ENCODE results near the gene CTNNBIP1.

CTNNBIP1 gene

DNA sequence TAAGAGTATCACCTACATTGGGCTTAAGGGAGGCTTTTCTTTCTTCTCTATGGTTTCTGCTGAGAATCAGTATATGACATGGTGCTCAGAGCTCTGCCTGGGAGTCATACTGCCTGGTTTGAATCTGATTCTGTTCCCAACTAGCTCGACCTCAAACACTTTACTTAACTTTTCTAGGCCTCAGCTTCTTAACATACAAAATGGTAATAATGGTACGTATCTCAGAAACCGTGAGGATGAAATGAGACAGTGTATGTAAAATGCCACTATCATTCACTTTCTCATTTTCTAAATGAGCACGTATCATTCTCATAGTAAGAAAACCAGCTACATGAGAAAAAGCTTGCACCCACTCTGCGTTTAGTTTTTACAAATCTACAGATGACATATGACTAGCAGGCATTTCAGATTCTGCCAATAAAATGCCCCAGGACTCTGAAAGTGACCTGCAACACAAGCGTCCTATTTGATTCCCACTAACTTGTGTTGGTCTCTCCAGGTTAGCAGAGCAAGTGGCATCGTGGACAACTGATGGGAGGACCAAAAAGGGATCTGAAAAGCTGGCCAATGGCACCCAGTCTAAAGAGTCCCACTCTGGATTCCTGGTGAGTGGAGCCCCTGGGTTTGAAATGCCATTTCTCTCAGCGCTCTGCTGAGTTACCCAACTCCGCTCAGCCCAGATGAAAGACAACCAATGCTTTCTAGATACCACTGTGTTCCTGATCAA lies 6.1 kb downstream of the CTNNBIP1 start:
- DNase-seq, result no peak

DNA sequence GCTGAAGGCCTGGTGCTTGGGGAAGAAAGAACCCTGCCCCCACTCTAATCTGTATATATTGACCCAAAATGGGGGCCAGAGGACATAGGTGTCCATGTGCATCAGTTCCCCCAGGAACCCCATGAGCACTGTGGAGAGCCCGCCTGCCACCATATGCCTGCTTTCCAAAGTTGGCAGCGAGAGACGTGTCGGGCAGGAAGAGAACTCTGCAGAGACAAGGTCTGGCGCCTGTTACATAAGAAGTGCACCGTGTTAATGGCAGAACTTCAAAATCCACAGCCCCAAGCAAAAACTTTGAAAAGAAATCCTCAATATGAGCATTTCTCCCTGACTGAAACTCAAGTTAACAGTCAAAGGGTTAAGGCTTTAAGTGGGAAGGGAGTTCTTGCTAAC lies 8.0 kb downstream of the CTNNBIP1 start:
- DNase-seq, result no peak

DNA sequence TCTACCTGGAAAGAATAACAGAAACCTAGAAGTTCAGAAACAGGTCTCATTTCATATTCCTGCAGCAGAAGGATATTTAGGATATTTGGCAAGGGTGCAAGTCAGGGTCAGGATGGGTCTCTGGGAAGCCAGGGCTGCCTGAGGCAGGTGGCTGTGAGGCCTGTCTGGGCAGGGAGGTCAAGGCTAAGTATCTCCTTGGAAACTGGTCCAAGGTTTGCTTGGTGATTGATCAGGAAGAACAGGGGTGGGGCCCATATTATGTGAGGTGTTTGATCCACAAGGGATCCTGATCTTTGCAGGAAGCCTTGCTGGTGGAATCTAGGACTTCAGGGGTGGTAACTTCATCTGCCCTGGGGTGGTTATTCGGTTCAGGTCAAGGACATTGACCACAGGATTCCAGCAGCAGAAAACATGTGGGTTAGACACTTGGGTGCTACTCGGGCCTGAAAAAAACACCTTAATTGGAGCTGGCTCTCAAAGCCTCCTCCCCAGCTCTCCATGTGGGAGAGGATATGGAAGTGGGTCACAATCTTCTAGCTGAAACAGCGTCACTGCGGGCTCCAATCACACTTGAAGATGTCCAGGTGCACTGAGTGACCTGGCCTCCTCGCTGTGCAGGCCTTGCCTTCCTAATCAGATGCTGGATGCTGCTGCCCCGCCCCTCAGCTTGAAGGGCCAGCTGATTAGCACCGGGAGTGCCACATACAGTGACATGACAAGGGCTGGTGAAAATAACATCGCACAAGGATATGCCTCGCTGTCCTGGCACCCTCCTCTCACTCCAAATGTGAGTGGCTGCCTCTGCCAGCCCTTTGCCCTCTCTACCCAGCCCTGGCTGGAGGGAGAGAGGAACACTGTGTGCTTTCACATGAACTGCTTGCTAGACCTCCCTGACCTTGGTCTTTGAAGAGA lies 8.7 kb downstream of the CTNNBIP1 start:
- no peak for DNase-seq

DNA sequence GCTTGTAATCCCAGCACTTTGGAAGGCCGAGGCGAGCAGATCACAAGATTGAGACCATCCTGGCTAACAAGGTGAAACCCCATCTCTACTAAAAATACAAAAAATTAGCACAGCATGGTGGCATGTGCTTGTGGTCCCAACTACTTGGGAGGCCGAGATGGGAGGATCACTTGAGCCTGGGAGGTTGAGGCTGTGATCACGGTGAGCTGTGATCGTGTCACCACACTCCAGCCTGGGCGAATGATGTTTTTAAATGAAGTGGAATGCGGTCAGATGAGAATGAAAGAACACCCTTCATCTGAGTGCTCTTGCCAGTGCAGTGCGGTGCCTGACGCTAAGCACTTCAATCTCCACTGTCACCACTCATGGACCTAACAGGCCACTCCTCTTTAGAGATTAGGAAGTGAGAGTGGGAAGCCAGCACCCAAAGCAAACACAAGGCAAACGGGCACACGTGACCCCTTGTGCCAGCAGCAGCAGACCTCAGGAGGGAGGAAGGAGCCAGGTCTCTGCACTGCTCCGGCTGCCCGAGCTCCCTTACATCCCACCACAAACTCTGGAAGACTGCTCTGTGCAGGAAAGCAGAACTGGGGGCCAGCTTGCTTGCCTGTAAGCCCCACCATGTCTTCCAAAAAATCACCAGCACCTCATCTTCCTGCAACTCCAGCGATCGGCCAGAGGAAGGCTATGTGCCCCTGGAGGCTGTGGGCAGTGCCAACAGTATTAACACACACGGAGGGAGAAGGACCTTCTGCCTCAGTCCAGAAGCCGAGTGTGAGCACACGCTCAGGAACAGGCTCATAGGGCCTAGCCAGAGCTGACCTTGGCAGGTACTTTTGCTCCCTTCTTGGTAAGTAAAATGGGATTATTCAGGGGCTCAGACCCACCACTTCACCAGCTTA lies 9.7 kb downstream of the CTNNBIP1 start:
- DNase-seq, result no peak

DNA sequence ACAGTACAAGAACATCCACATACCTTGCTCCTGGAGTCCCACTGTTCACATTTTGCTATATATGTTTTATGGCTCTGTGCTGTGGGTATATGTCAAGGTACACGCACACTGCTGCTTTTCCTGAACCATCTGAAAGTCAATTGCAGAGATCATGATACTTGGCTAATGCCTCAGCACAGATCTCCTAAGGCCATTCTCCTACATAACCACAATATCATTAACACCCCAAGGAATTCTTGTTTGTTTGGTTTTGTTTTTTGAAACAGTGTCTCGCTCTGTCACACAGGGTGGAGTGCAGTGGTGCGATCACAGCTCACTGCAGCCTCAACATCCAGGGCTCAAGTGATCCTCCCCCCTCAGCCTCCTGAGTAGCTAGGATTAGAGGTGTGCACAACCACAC lies 16.0 kb downstream of the CTNNBIP1 start:
- DNase-seq, result no peak

DNA sequence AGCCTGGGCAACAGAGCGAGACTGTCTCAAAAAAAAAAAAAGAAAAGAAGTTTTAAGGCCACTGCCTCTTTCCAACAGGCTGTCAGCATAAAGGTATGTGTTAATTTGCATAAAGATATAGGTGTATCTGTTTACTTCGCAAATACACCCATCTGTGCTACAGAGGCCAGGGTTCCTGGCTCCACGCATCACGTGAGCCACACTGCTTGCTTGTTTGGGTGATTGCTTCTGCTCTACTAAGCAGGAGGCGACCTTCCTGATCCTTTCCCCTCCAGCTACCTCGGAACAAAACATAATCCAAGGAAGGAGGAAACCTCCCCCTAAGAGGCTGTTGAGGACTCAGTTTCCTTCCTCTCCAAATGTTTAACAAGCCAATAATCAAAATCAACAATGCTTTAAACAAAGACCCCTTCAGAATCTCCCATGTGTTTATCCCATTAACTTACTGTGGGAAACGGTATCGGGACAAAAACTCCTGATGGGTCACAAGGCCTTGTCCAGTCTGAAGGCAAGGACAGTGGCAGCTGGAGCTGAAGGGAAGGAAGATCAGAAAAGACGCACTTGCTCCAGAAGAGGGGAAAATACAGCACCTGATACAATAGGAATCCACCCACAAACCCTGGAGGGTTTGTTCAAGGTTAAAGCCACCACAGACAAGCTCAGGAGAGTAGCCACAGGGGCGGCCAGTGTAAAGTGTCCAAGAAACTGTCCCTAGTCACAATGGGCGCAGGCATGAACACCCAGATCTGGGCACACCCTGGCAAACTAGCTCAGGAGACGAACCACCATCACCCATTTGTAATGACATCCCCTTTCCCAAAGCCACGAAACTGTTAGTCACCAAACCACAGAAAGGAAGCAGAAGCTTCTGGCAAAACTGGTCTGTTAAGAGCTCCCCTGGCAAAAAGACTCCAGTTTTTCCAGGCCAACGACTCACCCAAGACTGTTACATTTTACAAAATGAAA lies 17.2 kb downstream of the CTNNBIP1 start:
- no peak for DNase-seq

DNA sequence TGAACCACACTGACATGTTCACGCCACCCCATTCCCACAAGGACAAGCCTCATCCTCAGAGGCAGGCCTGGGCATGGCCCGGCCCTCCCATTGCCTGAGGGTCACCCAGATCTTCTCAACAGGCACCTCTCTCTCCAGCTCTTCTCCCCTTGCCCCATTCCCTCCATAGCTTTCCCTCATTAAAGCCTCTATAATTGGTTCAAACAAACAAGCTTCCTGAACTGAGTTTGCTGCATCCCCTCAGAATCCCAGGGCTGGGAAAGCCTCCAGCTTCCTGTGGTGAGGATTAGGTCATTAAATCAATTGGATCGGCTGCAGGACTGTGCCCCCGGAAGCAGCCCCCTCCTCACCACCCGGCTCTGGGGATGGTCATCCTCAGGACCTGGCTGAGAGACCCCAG lies 18.9 kb downstream of the CTNNBIP1 start:
- DNase-seq, result no peak

DNA sequence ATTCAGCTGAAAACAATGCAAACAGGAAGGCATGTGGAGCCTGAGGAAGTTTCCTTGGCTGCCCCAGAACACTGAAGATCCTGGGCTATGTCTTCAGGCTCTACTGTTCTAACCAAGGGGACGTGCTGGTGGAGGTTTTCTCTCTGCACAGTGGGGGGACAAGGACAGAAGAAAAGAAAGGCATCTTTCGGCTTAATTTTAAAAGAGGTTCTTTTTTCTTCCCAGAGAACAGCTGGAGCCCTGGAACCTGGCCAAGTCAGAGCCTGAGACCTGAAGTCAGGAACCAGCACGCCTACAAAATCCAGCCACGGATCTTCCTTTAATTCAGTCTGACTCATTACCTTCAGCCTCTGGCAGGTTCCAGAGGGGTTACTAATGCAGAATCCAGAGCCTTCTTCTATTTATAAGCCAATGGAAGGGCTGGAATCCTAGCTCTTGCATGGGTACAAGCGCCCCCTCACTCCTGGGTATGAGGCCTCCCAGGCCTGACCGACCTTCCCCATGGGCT lies 19.8 kb downstream of the CTNNBIP1 start:
- DNase-seq, result no peak

DNA sequence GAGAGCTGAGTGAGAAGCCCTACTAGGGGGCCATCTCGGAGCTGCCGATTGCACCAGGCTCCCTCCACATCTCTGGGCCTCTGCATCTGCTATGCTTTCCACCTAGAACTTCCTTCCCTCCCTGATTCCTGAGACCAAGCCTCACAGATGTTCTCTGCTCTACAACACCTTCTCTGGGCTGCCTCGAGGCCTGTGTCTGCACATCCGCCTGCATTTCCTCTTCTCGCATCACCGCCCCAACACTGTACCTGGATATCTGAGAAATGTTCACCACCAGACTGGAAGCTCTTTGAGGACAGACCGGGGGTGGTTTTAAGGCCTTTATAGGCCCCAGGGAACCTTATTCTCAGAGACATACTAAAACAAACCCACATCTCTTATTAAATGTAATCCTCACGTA lies 20.7 kb downstream of the CTNNBIP1 start:
- DNase-seq, result no peak

DNA sequence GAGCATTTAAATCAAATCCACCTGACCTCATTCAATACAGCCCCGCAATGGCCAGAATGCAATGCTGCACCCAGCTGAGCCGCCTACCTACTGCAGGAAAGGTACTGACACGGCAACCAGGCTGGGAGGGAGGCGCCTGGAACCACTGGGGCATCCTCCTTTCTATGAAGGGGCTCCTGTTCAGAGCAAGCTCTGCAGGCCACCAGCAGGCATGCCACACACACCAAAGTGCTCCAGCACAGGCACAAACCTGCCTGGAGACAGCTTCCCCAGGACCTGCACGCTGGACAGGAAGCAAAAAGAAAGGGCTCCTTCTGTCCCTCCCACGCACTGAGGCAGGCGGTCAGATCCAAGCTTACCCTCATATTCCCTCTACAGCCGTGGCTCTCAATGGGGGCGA lies 21.2 kb downstream of the CTNNBIP1 start:
- no peak for DNase-seq

DNA sequence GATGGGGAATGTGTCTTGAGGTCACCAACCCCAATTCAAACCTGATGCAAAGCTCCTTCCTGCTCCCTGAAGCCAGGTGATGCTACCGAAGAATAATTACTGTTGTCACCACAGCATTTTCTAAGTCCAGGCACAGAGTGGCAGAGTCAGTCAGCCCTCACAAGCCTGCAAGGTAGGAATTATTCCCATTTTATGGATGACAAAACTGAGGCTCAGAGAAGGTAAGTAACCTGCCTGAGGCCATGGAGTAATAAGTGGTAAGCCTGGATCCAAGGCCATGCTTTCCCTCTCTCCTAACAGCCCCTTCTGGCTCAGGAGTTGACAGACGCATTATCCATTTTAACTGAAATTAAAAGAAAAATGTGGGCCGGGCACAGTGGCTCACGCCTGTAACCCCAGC lies 23.0 kb downstream of the CTNNBIP1 start:
- no peak for DNase-seq

DNA sequence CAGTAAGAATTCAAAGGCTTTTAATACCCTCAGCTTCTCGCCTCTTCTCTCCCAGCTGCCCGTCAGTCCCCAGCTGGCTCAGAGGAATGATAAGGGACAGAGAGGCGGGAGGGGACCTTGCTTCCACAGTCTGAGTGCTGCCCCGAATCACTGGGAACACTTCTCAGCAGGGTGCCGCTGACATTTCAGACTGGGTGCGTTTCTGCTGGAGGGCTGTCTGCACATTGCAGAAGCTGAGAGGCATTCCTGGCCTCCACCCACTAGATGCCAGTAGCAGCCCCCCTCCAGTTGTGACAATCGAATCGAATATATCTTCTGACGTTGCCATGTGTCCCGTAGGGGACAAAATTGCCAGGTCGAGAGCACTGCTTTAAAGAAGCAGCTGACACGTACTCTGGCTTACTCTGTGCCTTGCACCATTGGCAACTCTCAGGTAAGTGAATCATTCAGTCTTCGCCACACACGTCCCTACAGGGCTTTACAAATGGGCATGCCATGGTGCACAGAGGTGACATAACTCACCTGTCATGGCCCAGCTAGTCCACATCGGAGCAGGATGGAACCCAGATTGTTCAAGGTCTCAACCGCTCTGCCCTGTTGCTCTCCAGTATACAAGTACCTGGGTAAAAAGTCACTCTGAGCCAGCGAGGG lies 23.9 kb downstream of the CTNNBIP1 start:
- DNase-seq, result no peak

DNA sequence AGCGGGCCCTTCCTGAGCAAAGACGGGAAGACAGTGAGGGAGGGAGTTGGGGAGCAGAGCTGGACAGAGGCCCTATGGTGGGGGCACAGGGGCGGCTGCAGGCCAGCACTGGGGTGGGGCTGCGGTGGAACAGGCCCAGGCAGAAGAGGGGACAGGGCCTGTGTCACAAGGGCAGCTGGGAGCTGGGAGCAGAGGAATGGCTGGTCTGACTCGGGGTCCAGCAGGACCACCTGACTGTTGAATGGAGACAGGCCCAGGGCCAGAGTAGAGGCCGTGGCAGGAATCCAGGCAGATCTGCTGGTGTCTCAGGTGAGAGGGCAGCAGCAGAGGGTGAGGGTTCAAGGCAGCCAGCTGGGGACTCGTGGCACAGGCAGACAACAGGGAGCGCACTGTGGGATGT lies 25.3 kb downstream of the CTNNBIP1 start:
- no peak for DNase-seq

DNA sequence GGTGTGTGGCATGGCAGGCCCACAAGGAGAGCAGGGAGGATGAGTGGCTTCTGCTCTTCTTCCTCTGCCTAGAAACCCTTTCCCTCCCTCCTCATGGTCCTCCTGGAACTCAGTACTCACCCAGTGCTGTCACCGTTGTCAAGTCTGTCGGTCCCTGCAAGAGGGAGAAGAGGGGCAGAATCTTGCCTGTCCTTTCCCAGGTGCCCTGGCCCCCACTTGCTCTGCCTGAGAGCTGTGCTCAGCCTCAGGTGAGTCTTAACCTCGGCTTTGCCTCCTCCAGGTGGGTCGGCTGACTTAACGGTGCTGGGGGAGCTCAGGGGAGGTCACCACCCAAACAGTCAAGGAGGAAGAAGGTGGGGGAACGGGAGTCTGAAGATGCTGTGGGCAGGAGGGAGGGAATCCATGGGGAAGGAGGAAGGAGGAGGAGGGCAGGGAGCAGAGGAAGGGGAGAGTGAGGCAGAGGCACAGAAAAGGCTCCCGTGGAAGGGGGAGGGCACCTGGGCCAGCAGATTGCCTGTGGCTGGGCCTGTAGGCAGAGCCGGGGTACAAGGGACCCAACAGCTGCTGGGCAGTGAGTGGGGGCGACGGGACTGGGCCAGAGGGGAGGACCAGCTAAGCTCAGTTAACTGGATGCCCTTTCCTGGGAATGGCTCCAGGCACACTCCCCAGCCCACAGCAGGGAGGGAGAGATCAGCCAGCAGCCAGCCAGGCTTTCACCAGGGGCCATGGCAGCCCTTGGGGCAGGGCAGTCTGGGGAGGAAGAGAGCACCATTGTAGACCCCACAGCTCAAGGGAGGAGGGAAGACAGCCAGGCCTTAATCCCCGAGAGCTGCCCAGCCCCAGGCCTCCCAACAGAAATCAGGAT lies 26.3 kb downstream of the CTNNBIP1 start:
- DNase-seq, result no peak

DNA sequence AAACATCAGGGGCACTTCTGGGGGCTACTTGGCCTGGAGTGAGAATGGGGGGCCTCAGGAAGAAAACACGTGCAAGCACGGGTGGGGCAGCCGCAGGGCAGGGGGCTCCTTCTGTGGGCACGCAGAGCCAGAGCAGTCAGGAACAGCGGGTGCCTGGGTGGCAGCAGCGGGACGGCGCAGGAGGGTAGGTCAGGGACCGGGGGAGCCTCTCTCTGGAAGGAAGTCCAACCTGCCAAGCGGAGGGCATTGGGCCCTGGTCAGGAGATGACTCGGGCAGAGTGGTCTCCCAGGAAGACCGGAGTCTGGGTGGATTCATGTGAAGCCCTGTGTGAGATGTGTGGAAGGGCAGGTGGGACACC lies 27.1 kb downstream of the CTNNBIP1 start:
- DNase-seq, result no peak

DNA sequence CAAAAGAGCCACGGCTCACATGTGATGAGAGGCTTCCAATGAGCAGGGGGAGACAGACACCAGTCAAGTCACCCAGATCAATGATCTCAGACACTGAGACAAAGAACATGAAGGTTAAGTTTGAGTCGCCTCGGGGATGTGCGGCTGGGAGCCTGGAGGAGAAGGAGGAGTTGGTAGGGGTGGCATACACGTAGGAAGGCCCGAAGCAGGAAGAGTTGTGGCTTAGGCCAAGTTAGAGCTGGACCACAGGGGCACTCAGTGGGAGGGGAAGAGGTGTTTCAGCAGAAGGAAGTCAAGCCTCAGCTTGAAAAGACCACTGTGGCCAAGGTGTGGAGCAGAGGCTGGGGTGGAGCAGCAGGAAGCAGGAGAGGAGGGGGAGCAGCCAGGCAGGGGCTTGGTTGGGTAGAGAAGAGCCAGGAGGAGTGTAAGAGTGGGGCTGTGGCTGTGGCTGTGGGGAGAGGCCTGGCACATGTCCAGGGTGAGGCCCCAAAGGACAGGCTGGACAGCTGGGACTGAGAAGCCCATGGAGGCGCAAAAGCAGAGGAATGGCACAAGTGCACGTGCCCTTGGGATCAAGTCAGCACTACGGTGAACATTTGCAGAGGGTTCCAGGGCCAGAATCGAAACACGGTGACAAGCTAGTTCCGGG lies 27.6 kb downstream of the CTNNBIP1 start:
- no peak for DNase-seq

DNA sequence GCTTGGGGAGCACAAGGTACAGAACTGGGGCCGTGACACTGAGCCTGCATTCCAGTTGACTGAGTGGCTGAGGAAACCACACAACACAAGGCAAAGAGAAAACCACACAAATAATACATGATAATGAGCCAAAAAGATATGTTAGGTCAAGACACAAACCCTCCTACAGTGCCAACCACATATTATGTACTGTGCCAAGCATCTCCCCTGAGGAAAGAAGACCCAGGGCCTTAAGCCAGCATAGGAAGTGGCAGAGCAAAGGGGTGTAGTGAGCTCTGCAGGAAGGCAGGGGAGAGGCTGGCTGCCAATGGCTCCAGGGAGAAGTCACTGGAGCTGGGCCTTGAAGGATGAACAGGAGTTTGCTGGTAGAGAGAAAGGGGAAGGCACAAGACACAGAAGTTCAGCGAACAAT lies 28.2 kb downstream of the CTNNBIP1 start:
- no peak for DNase-seq

DNA sequence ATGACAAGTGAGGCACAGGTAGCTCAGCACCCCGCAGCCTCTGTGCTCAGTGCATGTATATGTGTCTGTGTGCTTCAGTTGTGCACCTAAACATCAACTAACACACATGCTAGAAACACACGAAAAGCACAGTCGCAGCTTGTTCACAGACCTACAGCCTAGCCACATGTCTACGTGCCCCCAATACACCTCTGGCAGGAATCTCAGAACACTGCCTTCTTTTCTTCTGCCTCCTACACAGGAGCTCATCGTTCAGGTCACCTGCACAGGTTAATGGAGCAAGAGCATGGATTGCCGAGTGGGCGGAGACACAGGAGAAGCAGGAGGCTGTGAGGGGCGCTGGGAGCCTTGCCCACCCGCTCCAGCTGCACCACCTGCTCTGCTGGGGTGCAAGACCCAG lies 31.7 kb downstream of the CTNNBIP1 start:
- DNase-seq, result no peak

DNA sequence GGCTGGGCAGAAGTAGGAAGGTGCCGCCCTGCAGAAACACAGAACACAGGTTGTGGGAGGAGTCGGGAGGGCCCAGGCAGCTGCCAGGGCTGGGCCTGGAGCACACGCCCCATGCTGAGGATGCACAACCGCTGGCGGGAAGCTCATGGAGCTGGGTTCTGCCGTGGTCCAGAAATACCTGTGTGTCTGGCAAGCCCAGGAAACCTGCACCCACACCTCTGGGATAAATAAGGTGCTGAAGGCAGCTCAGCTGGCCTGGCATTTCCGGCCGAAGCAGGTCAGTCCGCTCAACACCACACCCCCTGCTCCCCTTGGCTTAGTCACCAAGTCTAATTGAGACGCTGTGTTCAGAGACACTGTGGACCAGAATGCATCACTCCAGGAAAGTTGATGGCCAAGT lies 32.1 kb downstream of the CTNNBIP1 start:
- no peak for DNase-seq

DNA sequence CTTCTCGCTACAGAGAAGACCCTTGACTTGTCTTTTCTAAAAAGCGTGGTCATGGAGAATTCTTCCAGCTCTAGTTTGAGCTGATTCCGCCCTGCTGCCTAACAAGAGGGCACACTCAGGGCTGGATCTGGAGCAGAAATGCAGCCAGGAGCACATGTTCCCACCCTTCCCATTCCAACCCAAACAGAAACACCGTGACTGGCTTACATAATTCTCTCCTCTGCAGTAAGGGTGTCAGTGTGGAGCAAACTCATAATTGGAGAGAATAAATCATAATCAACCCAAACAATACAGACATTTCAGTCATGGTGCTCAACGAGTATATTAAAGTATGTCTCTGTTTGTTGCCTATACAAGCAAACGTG lies 34.5 kb downstream of the CTNNBIP1 start:
- DNase-seq, result no peak

Data from activated CD4-positive, alpha-beta T cell treated with anti-CD3 and anti-CD28 coated beads, Interleukin-2, amount 50 U/mL, for 4 hours (primary cell).